Upper lobe of left lung (tissue), 4 donors: Measurements from ENCODE around the gene RADX.

Experiments
- POLR2A ChIP-seq, 4 donors: fragments of 450-650 bp; IDR thresholded peaks; one replicate each; pipeline ENCODE4 v1.5.1; 2016 to 2017; ENCODE audit warnings: antibody characterized with exemption in 4 of 4, mild to moderate bottlenecking in 2 of 4
- POLR2AphosphoS5 ChIP-seq, 2 donors: sonication (generic); formaldehyde crosslinking; IDR thresholded peaks; one replicate each; pipeline ENCODE4 v1.5.1; 2017; ENCODE audit warnings: antibody characterized with exemption in 2 of 2
- TF ChIP-seq, protein P1 (sequence below), 6 experiments: fragments of 450-650 bp in 4 of 6; fragments of 200-600 bp in 2 of 6; sonication (generic) in 2 of 6; IDR thresholded peaks; one replicate each; pipeline ENCODE4 v1.5.1; 2016 to 2019; ENCODE audit warnings: antibody characterized with exemption in 6 of 6

DNA sequence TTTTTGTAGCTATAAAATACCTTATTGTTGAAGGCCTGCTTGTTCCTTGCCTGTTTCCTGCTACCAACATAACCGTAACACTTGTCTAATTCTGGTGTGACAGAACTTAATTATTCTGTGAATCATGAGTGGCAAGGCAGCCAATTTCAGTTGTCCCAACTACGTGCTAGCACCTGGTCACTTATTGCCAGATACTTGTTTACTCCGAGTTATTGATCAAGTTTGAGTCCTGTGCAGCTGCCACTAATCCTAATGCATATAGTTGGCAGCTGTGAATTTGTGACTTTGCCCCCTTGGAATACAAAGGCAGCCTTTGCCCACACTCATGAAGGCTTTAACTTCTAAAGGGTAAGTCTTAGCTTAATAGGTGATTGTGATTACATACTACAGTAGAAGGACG is 106.9 kb downstream of the RADX start:
- TF ChIP-seq, protein P1, sequence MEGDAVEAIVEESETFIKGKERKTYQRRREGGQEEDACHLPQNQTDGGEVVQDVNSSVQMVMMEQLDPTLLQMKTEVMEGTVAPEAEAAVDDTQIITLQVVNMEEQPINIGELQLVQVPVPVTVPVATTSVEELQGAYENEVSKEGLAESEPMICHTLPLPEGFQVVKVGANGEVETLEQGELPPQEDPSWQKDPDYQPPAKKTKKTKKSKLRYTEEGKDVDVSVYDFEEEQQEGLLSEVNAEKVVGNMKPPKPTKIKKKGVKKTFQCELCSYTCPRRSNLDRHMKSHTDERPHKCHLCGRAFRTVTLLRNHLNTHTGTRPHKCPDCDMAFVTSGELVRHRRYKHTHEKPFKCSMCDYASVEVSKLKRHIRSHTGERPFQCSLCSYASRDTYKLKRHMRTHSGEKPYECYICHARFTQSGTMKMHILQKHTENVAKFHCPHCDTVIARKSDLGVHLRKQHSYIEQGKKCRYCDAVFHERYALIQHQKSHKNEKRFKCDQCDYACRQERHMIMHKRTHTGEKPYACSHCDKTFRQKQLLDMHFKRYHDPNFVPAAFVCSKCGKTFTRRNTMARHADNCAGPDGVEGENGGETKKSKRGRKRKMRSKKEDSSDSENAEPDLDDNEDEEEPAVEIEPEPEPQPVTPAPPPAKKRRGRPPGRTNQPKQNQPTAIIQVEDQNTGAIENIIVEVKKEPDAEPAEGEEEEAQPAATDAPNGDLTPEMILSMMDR (IDR thresholded peaks at IDR 0.05), result no peak
- TF ChIP-seq POLR2A (IDR thresholded peaks at IDR 0.05) (no peak), POLR2AphosphoS5 (IDR thresholded peaks at IDR 0.05) (no peak)
